Loucy (cell line): ENCODE measurements around the gene OR5K1.

Experiments used
- EZH2phosphoT487 ChIP-seq: fragments of 200-600 bp; IDR thresholded peaks from 2 replicates; pipeline ENCODE4 v1.6.1; 2018; ENCODE audit warnings: antibody characterized with exemption, mild to moderate bottlenecking, moderate library complexity, borderline replicate concordance
- TF ChIP-seq, protein P1 (sequence below): fragments of 200-600 bp; sonication (generic); conservative IDR thresholded peaks from 2 replicates; pipeline ENCODE4 v1.5.1; 2014; ENCODE audit warnings: mild to moderate bottlenecking, antibody characterized with exemption, low read length

DNA sequence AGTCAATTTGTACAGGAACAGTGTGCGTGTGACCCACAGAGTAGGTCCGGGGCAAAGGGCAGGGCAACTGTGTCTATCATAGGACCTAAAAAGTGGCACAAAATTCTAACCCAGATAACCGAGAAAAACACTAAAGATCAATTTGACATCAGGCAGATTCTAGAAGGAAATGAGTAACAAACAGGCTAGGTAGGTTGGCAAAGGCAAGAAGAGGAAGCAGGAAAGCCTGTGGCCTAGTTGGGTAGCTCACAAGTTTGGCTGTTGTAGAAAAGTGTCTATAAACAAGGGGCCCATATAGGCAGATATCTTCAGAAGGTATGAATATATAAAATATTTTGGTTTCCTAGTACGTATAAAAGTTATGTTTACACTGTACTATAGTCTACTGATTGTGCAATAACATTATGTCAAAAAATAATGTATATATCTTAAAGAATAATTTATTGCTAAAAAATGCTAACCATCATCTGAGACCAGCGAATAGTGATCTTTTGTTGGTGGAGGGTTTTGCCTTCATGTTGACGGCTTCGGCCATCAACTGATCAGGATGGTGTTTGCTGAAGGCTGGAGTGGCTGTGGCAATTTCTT lies 13.3 kb upstream of the OR5K1 start:
- TF ChIP-seq, protein P1, sequence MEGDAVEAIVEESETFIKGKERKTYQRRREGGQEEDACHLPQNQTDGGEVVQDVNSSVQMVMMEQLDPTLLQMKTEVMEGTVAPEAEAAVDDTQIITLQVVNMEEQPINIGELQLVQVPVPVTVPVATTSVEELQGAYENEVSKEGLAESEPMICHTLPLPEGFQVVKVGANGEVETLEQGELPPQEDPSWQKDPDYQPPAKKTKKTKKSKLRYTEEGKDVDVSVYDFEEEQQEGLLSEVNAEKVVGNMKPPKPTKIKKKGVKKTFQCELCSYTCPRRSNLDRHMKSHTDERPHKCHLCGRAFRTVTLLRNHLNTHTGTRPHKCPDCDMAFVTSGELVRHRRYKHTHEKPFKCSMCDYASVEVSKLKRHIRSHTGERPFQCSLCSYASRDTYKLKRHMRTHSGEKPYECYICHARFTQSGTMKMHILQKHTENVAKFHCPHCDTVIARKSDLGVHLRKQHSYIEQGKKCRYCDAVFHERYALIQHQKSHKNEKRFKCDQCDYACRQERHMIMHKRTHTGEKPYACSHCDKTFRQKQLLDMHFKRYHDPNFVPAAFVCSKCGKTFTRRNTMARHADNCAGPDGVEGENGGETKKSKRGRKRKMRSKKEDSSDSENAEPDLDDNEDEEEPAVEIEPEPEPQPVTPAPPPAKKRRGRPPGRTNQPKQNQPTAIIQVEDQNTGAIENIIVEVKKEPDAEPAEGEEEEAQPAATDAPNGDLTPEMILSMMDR = no peak
- no peak for TF ChIP-seq EZH2phosphoT487
